HEK293T (cell line): Measurements from ENCODE around the gene NOXA1.

Source experiments
- CTBP1 ChIP-seq: fragments of 450-650 bp; IDR thresholded peaks from 2 replicates; pipeline ENCODE4 v1.6.1; 2016; ENCODE audit warnings: borderline replicate concordance
- FOXA1 ChIP-seq: fragments of 450-650 bp; IDR thresholded peaks from 2 replicates; pipeline ENCODE4 v1.6.1; 2016; ENCODE audit warnings: mild to moderate bottlenecking
- FOXM1 ChIP-seq: fragments of 450-650 bp; IDR thresholded peaks from 2 replicates; pipeline ENCODE4 v1.6.1; 2017; ENCODE audit warnings: mild to moderate bottlenecking, borderline replicate concordance
- TARDBP ChIP-seq: fragments of 450-650 bp; IDR thresholded peaks from 2 replicates; pipeline ENCODE4 v1.6.1; 2016
- TF ChIP-seq, protein P1 (sequence below): fragments of 450-650 bp; IDR thresholded peaks from 2 replicates; pipeline ENCODE4 v1.6.1; 2016

DNA sequence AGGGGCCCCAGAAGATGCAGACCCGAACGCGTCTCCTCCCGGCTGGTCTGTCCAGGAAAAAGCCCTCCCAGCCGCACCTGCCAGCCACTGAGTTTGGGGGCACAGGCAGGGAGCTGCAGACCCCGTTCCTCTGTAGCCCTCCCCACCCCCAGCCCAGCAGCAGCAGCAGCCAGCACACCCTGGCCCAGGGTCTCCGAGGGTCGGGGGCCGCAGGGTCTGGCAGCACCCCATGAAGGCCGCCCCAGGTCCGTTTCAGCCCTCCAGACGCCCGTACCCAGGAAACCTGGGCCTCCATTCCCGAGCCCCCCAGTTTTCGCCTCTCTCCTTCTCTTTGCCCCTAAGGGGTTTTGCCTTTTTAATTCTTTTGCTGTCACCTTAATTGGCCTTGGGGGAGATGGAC lies 19.9 kb upstream of the NOXA1 start:
- TF ChIP-seq FOXA1 = no peak
- TF ChIP-seq, protein P1, sequence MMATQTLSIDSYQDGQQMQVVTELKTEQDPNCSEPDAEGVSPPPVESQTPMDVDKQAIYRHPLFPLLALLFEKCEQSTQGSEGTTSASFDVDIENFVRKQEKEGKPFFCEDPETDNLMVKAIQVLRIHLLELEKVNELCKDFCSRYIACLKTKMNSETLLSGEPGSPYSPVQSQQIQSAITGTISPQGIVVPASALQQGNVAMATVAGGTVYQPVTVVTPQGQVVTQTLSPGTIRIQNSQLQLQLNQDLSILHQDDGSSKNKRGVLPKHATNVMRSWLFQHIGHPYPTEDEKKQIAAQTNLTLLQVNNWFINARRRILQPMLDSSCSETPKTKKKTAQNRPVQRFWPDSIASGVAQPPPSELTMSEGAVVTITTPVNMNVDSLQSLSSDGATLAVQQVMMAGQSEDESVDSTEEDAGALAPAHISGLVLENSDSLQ = no peak
- TF ChIP-seq TARDBP = no peak
- no peak for TF ChIP-seq FOXM1
- no peak for TF ChIP-seq CTBP1
